Smooth muscle cell of bladder (primary cell): Measurements from ENCODE around the gene CASS4. TPM values are rescaled to one million over a fixed set of nuclear protein-coding genes. Genes with fewer than 3 reads are reported as not detected.

Experiments used
- total RNA-seq: library from RNA; depleted of rRNA; stranded (reverse); fragments of >200 nt; gene quantifications from 2 replicates; pipeline ENCODE4 v1.2.3, GENCODE V29; 2014

CASS4 gene, protein sequence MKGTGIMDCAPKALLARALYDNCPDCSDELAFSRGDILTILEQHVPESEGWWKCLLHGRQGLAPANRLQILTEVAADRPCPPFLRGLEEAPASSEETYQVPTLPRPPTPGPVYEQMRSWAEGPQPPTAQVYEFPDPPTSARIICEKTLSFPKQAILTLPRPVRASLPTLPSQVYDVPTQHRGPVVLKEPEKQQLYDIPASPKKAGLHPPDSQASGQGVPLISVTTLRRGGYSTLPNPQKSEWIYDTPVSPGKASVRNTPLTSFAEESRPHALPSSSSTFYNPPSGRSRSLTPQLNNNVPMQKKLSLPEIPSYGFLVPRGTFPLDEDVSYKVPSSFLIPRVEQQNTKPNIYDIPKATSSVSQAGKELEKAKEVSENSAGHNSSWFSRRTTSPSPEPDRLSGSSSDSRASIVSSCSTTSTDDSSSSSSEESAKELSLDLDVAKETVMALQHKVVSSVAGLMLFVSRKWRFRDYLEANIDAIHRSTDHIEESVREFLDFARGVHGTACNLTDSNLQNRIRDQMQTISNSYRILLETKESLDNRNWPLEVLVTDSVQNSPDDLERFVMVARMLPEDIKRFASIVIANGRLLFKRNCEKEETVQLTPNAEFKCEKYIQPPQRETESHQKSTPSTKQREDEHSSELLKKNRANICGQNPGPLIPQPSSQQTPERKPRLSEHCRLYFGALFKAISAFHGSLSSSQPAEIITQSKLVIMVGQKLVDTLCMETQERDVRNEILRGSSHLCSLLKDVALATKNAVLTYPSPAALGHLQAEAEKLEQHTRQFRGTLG
- total RNA-seq = 0.09 and 0.14 TPM in 2 replicates

DNA sequence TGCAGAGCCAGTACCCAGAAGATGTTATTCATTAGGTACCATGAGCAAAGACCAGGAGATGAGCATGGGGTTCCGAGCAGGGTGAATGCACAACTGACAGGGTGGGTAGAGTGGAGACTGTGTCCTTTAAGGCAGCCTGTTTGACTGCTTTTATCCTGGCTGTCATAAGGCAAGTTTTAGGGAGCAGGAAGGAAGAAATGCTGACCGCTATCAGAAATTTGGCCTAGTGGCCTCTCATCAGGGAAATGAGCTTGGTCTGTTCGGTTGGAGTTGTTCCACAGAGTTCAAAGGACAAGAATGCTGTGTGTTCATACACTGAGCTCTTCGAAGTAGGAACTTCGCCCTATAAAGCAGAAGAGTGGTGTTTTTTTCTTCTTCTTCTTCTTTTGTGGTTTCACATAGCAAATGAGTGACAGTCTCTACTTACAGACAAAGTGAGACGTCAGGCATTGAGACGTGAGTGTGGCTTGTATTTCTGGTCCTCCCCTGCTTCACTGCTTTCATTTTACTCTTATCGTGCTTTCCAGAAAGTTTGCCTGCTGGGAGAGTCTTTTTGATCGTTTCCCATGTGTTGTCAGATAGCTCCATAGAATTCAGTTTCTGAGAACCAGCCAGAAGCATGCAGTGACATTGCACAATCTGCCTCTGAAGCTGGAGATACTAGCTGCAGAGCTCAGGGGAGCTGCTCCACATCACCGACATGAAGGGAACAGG lies at the start of gene CASS4:
CASS4 (plus strand) TSS at position 502 of the 714 bp plus-strand sequence; CDS start at position 701, 199 bp downstream.

DNA sequence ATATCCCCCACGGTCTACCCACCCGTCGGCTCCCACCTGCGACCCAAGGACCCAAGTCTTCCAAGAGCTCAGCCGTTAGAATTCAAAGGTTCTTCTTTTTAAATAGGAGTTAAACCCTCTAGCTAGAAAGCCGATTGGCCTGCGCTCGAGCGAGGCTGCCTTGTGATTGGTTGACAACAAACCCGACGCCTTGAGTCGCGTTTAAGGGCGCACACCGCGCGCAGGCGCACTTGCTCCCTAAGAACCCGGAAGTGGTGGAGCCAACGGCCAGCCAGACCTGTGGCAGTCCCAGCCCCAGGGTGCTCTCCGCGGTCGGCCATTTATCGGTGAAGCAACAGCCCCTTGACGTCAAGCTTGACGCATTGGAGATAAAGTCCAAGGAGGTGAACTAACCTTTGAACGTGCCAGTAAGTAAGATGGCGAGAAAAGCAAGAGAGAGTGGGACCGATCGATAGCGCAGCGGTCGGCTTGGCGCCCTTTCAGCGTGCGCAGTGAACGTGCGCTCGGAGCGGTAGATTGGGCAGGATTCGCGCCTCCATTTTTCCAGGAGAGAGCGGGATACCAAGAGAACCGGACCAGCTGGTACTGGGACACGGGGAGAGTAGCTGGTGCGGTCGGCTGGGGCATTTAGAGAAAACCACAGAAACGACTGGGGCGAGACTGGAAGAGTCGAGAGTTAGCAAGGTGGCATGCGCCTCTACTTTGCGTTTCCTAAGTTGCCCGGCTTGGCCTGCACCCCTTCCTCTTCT lies 19.8 kb upstream of the CASS4 start, which contains the start of the genes AURKA and CSTF1:
AURKA (minus strand) TSS at position 84 of the 749 bp plus-strand sequence. CDS start 4,018 bp downstream, outside the sequence.
CSTF1 (plus strand) TSS at position 514 of the 749 bp plus-strand sequence. CDS start 2,908 bp downstream, outside the sequence.

DNA sequence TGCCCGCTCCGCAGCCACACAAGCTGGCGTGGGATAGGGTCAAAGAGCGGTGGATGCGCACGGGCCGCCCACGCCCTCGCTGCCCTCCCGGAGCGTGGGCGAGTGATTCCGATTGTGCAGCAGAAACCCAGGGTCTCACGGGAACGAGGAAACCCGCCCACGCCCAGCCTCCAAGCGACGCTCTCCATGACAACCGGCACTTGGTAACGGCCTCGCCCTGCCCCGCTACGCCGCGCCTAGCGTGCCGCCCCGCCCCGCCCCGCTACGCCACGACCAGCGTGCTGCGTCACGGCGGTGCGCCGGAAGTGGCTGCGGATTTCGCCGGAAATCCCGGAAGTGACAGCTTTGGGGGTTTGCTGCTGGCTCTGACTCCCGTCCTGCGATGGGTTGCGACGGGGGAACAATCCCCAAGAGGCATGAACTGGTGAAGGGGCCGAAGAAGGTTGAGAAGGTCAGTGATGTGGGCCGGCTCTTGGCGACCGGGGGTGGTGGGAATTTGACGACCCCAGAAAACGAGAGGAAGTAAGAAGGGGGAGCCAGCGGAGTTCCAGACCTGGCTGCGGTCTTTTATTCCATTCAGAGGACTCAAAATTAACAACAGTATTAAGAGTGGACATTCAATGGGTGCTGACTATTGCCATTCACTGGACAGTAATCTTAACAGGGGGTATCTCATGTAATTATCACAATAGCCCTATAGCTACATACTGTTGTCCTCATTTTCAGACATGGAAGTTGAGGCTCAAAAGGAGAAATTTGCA lies 56.4 kb downstream of the CASS4 start, which contains the start of gene RTF2:
RTF2 (plus strand) TSS at position 312 of the 761 bp plus-strand sequence; CDS start at position 383, 71 bp downstream.

Other genes starting within 250 kb of the CASS4 start
- not detected in 2 replicates for gene MC3R, start 163.5 kb upstream of the CASS4 start, total RNA-seq
- 36.4 and 46.1 TPM in 2 replicates for gene FAM210B, start 53.3 kb upstream of the CASS4 start, total RNA-seq
- 5.6 and 5.8 TPM in 2 replicates for gene AURKA, start 20.0 kb upstream of the CASS4 start, total RNA-seq
- gene CSTF1, start 19.6 kb upstream of the CASS4 start, total RNA-seq = 19.2 and 24.7 TPM in 2 replicates
- gene RTF2, start 56.4 kb downstream of the CASS4 start, total RNA-seq = 85.2 and 86.0 TPM in 2 replicates
- not detected in 2 replicates for gene FAM209A, start 112.5 kb downstream of the CASS4 start, total RNA-seq
- gene FAM209B, start 121.0 kb downstream of the CASS4 start, total RNA-seq = not detected in 2 replicates
- under 0.01 TPM in 1 of 2 replicates, not detected in the other for gene TFAP2C, start 217.0 kb downstream of the CASS4 start, total RNA-seq